Prostate gland (tissue), 2 donors: Measurements from ENCODE around the gene R3HDM2. TPM values are rescaled to one million over a fixed set of nuclear protein-coding genes. Genes with fewer than 3 reads are reported as not detected.

Experiments
- DNase-seq: peaks from one replicate; pipeline ENCODE4 v3.0.0-alpha.2; 2019; ENCODE audit warnings: low spot score
- H3K27ac ChIP-seq, 2 donors: fragments of 200-600 bp; sonication (generic); 2 replicates each; pipeline ENCODE4 v1.5.1; 2017 to 2019
- H3K27me3 ChIP-seq: fragments of 200-600 bp; sonication (generic); replicated peaks from 2 replicates; pipeline ENCODE4 v1.5.1; 2019; ENCODE audit not compliant: insufficient read depth
- H3K36me3 ChIP-seq, 2 donors: fragments of 200-600 bp; sonication (generic); 1 replicate in 1 of 2; 2 replicates in 1 of 2; pipeline versions ENCODE4 v1.5.1 to v1.8.1; 2017 to 2019
- H3K4me1 ChIP-seq: fragments of 200-600 bp; sonication (generic); replicated peaks from 2 replicates; pipeline ENCODE4 v1.5.1; 2019
- H3K4me3 ChIP-seq, 2 donors: fragments of 200-600 bp; sonication (generic); 2 replicates each; pipeline ENCODE4 v1.5.1; 2017 to 2019
- H3K9me3 ChIP-seq: fragments of 200-600 bp; sonication (generic); 2 replicates; pipeline ENCODE4 v1.5.1; 2017
- POLR2A ChIP-seq: fragments of 450-650 bp; IDR thresholded peaks from one replicate; pipeline ENCODE4 v1.6.1; 2016; ENCODE audit warnings: antibody characterized with exemption, mild to moderate bottlenecking
- POLR2AphosphoS5 ChIP-seq: sonication (generic); formaldehyde crosslinking; IDR thresholded peaks from one replicate; pipeline ENCODE4 v1.6.1; 2017; ENCODE audit warnings: antibody characterized with exemption
- WGBS: methylation state at CpG from one replicate; pipeline ENCODE4 v1.1.5; 2018; 5-methylcytosine and 5-hydroxymethylcytosine counted together
- intact Hi-C: fragments of 100-400 bp; cut with DNase I; formaldehyde crosslinking; loops from one replicate; pipeline ENCODE4 v1.14.2; 2022
- total RNA-seq, 2 donors: library from RNA; depleted of rRNA; stranded (reverse); fragments of >200 nt; gene quantifications; one replicate each; pipeline ENCODE4 v1.1.0, GENCODE V29; 2016
- TF ChIP-seq, protein P1 (sequence below), 4 experiments: fragments of 200-600 bp in 2 of 4; fragments of 450-650 bp in 2 of 4; sonication (generic) in 2 of 4; IDR thresholded peaks; 1 replicate in 3 of 4; 2 replicates in 1 of 4; pipeline ENCODE4 v1.5.1; 2016 to 2019; ENCODE audit warnings: antibody characterized with exemption in 4 of 4, mild to moderate bottlenecking in 2 of 4, moderate library complexity in 2 of 4

Gene R3HDM2
- total RNA-seq, 2 donors from 2014 or later, result 38.7 to 80.9 TPM

DNA sequence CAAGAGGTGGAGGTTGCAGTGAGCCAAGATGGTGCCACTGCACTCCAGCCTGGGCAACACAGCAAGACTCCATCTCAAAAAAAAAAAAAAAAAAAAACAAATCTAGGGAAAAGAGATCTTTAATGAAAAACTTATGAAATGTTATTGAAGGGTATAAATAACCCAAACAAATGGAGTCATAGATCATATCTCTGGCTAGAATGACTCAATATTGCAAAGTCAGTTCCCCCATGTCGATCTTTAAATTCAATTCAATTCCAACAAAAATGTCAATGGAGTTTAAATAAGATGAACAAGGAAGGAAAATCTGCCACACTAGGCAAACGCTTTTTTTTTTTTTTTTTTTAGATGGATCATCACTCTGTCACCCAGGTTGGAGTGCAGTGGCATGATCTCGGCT lies 78.7 kb downstream of the R3HDM2 start:
- TF ChIP-seq, protein P1, sequence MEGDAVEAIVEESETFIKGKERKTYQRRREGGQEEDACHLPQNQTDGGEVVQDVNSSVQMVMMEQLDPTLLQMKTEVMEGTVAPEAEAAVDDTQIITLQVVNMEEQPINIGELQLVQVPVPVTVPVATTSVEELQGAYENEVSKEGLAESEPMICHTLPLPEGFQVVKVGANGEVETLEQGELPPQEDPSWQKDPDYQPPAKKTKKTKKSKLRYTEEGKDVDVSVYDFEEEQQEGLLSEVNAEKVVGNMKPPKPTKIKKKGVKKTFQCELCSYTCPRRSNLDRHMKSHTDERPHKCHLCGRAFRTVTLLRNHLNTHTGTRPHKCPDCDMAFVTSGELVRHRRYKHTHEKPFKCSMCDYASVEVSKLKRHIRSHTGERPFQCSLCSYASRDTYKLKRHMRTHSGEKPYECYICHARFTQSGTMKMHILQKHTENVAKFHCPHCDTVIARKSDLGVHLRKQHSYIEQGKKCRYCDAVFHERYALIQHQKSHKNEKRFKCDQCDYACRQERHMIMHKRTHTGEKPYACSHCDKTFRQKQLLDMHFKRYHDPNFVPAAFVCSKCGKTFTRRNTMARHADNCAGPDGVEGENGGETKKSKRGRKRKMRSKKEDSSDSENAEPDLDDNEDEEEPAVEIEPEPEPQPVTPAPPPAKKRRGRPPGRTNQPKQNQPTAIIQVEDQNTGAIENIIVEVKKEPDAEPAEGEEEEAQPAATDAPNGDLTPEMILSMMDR (IDR thresholded peaks at IDR 0.05), result no peak
- no peak for TF ChIP-seq POLR2A
- TF ChIP-seq POLR2AphosphoS5, result no peak
- no peaks in the 10 kb centered on the region for H3K9me3 ChIP-seq
- intact Hi-C loops, result no loop called here
- no peaks in the 10 kb centered on the region for H3K27me3 ChIP-seq
- H3K27ac ChIP-seq, result no peak overlapping the region
- H3K4me1 ChIP-seq, result no peaks in the 10 kb centered on the region
- 93% methylated on average over 3 of the region's 3 CpGs for WGBS
- no peaks in the 10 kb centered on the region for H3K36me3 ChIP-seq
- no peak for DNase-seq
- H3K4me3 ChIP-seq, result no peak overlapping the region

DNA sequence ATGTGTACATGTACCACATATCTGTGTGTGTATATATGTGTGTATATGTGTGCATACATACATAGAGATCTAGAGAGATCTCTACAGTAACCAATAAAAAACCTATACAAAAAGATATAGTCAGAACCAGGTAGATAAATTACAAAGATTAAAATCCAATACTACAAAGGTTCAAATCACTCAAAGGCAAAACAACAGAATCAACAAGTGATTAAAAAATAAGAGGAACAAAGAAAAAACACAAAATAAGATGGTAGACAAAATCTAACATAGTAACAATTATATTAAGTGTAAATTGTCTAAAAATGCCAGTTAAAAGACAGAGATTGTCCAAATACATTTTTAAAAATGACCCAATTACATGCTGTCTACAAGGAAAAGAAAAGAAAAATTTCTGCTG lies 83.6 kb downstream of the R3HDM2 start:
- no peaks in the 10 kb centered on the region for H3K4me1 ChIP-seq
- TF ChIP-seq POLR2A (no peak), POLR2AphosphoS5 (no peak)
- TF ChIP-seq, protein P1 (IDR thresholded peaks at IDR 0.05), result no peak
- H3K27ac ChIP-seq, result no peak overlapping the region
- H3K27me3 ChIP-seq, result no peaks in the 10 kb centered on the region
- no peak overlapping the region for H3K4me3 ChIP-seq
- DNase-seq, result no peak
- no peaks in the 10 kb centered on the region for H3K9me3 ChIP-seq
- intact Hi-C loops, result no loop called here
- H3K36me3 ChIP-seq, result no peaks in the 10 kb centered on the region

DNA sequence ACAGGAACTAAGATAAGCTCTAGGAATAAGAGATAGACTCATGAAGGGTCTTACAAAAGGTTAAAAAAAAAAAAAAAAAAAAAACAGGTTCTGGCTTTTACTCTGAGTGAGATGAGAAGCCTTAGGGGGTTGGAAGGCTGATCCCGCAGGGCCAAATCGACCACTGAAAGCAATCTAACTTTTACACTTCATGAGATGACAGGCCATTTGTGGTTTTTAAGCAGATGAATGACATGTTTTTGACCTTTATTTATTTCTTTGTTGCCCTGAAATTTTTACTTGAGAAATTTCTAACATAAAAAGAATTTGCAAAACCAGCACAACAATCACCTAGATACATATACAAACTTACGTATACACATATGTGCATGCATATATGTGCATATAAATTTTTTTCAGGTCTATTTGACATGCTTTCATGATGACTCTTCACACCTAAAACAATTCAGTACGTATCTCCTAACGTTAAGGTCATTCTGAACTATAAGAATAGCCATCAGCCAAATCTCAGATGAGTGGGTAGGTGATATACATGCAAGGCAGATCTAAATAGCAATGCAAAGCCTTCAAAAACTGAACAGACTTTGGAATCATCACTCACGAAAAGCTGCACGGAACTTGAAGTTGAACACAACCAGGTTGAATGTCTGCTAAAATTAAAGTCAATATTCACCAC lies 87.0 kb downstream of the R3HDM2 start:
- intact Hi-C loops, result no loop called here
- no peaks in the 10 kb centered on the region for H3K36me3 ChIP-seq
- no peak overlapping the region for H3K27ac ChIP-seq
- TF ChIP-seq POLR2AphosphoS5, result no peak
- TF ChIP-seq, protein P1 (IDR thresholded peaks at IDR 0.05), result no peak
- TF ChIP-seq POLR2A, result no peak
- no peaks in the 10 kb centered on the region for H3K9me3 ChIP-seq
- H3K4me1 ChIP-seq, result peaks cover 4% of the 10 kb centered on the region
- no peak overlapping the region for H3K4me3 ChIP-seq
- DNase-seq, result no peak
- H3K27me3 ChIP-seq, result no peaks in the 10 kb centered on the region
- 88% methylated on average over 7 of the region's 7 CpGs for WGBS

DNA sequence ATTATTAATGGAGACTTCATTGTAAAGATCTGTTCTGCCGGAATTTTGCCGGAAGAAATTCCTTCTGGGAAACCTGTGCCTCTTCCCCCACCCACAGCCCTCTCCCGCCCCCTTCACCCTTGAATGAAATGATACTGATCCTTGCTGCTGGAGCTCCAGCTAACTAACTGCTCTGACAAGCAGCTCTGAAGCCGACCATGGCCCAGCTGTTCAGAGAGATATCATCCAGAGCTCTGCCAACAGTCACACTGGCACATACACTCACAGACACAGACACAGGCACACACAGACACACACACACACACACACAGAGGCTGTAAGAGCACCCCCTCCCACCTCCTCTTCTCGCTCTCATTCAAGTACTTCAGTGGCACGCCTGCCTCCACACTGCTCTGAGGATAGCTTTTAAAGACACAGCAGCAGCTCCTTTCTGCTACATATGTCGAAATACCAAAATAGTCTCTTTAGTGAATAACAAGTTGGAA lies 88.6 kb downstream of the R3HDM2 start:
- TF ChIP-seq, protein P1 (IDR thresholded peaks at IDR 0.05), result no peak
- no peak for TF ChIP-seq POLR2A
- no peak for TF ChIP-seq POLR2AphosphoS5
- Histone ChIP-seq H3K36me3 (no peaks in the 10 kb centered on the region), H3K9me3 (no peaks in the 10 kb centered on the region), H3K4me3 (no peak overlapping the region), H3K27ac (no peak overlapping the region), H3K4me1 (peaks cover 4% of the 10 kb centered on the region), H3K27me3 (no peaks in the 10 kb centered on the region)
- 38% methylated on average over 7 of the region's 7 CpGs for WGBS
- intact Hi-C loops, result no loop called here
- DNase-seq, result no peak
